ENCODE data around the gene UBN1. TPM values are rescaled to one million over a fixed set of nuclear protein-coding genes. Genes with fewer than 3 reads are reported as not detected.
"Not testable (repeated sequence)": the region's sequence is repeated elsewhere in the genome, so short reads cannot be mapped to it uniquely, and the experiment has no call there.

The UBN1 gene
- total RNA-seq, 1 donor from 2014 or later = 12.2 TPM

DNA sequence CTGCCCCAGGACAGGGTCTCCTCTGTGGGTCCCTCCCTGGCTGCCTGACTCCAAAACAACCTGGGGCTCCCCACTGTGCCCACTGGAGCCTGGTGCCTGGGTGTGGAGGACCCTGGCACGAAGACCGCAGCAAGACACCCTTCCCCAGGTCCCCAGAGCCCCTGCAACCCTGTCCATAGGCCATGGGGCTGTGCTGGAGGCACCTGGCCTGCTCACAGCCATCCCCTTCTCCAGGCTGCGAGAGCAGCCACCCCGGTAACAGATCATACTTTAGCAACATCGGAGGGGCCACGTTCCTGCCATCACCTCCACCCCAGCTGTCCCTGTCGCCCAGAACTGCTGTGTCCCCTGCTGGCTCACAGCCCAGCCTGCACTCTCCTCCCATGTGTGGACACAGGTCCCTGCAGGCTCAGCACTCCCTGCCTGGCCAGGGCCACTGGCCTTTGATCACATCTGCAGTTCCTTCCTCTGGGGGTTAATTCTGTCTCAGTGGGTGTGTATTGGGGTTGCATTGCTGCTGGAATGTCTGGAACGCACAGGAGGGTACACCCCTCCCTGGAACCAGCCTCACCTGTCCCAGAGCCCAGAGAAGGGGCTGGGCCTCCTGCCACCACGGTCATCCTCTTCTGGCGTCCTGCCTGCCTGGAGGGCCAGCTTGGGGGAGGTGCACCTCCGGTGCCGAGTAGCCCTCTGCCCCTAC, 77.5 kb downstream of the UBN1 start:
- no peak for FAIRE-seq
- DNase-seq (ENCODE audit: low spot score in 2 of 2) = no peak

DNA sequence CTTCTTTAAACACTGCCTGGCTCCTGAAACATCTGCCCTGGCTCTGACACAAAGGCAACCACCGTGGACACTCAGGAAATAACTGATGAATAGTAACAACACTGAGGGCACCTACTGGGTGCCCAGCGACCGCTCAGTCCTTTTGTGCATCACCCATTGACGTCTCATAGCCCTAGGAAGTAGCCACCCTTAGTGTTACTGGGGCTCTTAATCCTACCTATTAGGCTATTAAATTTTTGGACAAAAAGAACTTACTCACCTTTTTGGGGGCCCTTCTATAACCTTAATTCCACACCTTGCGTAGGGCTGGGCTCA, 78.0 kb downstream of the UBN1 start:
- FAIRE-seq (no peak), DNase-seq (ENCODE audit: low spot score in 2 of 2) (no peak)

DNA sequence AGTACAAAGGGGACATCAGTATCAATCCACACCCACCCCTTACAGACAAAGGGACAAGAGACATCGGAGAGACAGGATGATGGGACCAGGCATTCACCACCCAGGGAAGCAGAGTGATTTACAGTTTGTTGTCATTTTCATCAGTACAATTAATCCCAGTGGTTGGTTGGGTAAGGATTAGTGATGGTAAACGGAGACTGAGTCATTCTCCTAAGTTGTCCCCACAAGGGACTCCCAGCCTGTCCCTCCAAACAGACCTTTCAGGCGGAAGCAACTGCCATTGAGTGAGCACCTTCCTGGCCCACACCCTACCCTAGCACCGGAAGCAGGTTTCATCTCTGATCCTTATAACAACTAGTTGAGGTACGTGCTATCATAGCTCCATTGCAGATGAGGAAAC, 78.5 kb downstream of the UBN1 start:
- no peak for DNase-seq (ENCODE audit: low spot score in 2 of 2)
- no peak for FAIRE-seq

DNA sequence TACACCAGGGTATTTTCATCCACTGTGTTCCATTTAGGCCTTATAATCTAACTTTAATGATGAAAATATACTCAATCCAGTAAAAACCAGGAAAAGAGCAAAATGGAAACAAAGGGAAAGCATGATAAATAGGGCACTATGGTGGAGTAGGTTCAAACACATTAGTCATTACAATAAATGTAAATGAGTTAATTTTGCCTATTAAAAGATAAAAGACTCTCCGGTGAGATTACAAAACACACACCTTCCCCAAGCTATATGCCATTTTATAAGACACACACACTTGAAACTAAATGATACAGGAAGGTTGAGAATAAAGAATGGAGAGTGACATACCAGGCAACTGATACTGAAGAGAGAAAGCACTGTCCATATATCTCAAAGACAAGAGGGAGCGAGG, 79.6 kb downstream of the UBN1 start:
- no peak for FAIRE-seq

DNA sequence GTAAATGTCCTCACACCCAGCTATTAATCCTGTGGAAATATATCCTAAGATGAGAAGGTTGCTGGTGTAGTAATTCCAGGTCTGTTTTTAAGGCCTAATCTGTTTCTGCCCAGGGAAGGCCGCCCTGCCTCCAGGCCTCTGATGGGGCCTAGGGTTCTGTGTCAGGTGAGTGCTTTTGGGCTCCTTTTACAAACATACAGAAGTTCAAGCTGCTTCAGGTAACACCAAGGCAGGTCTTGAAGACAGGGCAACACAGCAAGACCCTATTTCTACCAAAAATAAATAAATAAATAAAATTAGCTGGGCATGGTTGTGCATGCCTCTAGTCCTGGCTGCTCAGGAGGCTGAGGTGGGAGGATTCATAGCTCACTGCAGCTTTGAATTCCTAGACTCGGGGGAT, 80.4 kb downstream of the UBN1 start:
- FAIRE-seq (no peak), DNase-seq (ENCODE audit: low spot score in 2 of 2) (no peak)

More for the DNA sequence above, 79.6 kb downstream of the UBN1 start:
- no peak for DNase-seq (ENCODE audit: low spot score in 2 of 2)

DNA sequence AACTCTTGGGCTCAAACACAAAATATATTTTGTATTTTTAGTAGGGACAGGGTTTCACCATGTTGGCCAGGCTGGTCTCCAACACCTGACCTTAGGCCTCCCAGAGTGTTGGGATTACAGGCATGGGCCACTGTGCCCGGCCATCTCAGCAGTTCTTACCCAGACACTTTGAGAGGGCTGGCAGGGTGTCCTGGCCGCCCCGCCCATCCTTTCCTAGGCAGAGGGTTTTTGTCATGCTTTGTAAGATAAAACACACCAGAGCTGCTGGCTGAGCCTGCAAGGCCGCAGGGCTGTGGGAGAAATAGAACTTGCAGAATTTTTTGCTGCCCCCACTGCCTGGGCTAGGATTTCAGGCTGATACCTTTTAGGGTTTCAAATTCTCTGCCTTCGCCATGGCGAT, 80.9 kb downstream of the UBN1 start:
- FAIRE-seq = no peak

DNA sequence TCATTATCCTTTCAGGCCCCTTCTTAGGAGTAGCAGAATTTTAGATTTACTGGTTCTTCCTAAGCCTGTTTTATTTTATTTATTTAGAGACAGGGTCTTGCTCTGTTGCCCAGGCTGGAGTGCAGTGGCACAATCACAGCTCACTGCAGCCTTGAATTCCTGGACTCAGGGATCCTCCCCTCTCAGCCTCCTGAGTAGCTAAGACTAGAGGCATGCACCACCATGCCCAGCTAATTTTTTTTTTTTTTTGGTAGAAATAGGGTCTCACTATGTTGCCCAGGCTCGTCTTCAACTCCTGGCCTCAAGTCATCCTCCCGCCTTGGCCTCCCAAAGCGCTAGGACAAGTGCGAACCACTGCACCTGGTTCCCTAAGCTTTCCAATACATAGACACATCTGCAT, 82.3 kb downstream of the UBN1 start:
- not testable (repeated sequence) for FAIRE-seq; DNase-seq (ENCODE audit: low spot score in 2 of 2)

More for the DNA sequence above, 80.9 kb downstream of the UBN1 start:
- DNase-seq (ENCODE audit: low spot score in 2 of 2) = no peak

DNA sequence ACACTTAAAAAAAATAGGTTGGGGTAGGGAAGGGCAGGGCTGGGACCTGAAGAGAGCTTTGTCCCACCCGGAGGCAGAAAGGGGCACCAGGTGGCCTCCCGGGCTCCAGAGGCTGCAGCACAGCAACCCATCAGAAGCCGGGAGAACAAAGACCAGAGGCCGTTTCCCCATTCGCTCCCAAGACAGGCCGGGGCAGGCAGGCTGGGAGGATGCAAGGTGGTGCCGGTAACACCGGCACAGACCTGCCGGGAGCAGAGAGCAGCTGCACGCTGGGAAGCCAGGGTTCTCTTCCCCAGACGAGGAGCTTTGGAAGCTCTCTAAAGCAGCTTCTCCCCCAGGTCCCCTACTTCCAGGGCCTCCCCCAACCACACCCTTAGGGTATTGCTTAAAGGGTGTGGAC, 84.1 kb downstream of the UBN1 start:
- no peak for FAIRE-seq

More for the DNA sequence above, 84.1 kb downstream of the UBN1 start:
- no peak for DNase-seq (ENCODE audit: low spot score in 2 of 2)

Other genes starting within 250 kb of the UBN1 start
- gene UBALD1, start 232.6 kb upstream of the UBN1 start, total RNA-seq = 1.6 TPM
- gene MGRN1, start 222.7 kb upstream of the UBN1 start, total RNA-seq = 33.4 TPM
- 34.6 TPM for gene NUDT16L1, start 153.9 kb upstream of the UBN1 start, total RNA-seq
- gene ANKS3, start 113.2 kb upstream of the UBN1 start, total RNA-seq = 26.1 TPM
- 1.2 TPM for gene DNAAF8, start 112.9 kb upstream of the UBN1 start, total RNA-seq
- gene ZNF500, start 80.3 kb upstream of the UBN1 start, total RNA-seq = 7.7 TPM
- gene SEPTIN12, start 59.1 kb upstream of the UBN1 start, total RNA-seq = not detected
- gene SMIM22, start 52.1 kb upstream of the UBN1 start, total RNA-seq = not detected
- gene ROGDI, start 44.8 kb upstream of the UBN1 start, total RNA-seq = 45.7 TPM
- 66.4 TPM for gene GLYR1, start 193 bp upstream of the UBN1 start, total RNA-seq
- gene PPL, start 89.7 kb downstream of the UBN1 start, total RNA-seq = 0.82 TPM
- 0.41 TPM for gene SEC14L5, start 110.8 kb downstream of the UBN1 start, total RNA-seq
- 14.7 TPM for gene NAGPA, start 186.5 kb downstream of the UBN1 start, total RNA-seq
- gene C16orf89, start 218.5 kb downstream of the UBN1 start, total RNA-seq = 3.3 TPM
- gene ALG1, start 224.4 kb downstream of the UBN1 start, total RNA-seq = 11.4 TPM